Spleen (tissue), 11 donors: ENCODE results near the gene MIEF2. TPM values are rescaled to one million over a fixed set of nuclear protein-coding genes. Genes with fewer than 3 reads are reported as not detected.

Experiments
- DNase-seq: peaks from one replicate; pipeline ENCODE4 v3.0.0-alpha.2; 2020
- H3K27ac ChIP-seq, 8 donors: fragments of 200-600 bp; sonication (generic) in 7 of 8; 1 replicate in 4 of 8; 2 replicates in 4 of 8; pipeline versions ENCODE4 v1.5.0 to v1.8.0; 2016 to 2021; ENCODE audit warnings: inconsistent platforms in 4 of 8, mild to moderate bottlenecking in 4 of 8, moderate library complexity in 1 of 8
- H3K27me3 ChIP-seq, 7 donors: fragments of 200-600 bp; sonication (generic) in 6 of 7; replicated peaks in 1 of 7; 1 replicate in 4 of 7; 2 replicates in 3 of 7; pipeline versions ENCODE4 v1.5.0 to v1.8.0; 2016 to 2021; ENCODE audit warnings: inconsistent platforms in 3 of 7, mild to moderate bottlenecking in 1 of 7
- H3K36me3 ChIP-seq, 6 donors: fragments of 200-600 bp; sonication (generic) in 5 of 6; 1 replicate in 4 of 6; 2 replicates in 2 of 6; pipeline versions ENCODE4 v1.5.0 to v1.8.0; 2016 to 2021; ENCODE audit warnings: inconsistent platforms in 2 of 6
- H3K4me1 ChIP-seq, 6 donors: fragments of 200-600 bp; sonication (generic) in 5 of 6; 1 replicate in 3 of 6; 2 replicates in 3 of 6; pipeline versions ENCODE4 v1.5.0 to v1.8.0; 2016 to 2021; ENCODE audit warnings: inconsistent platforms in 3 of 6
- H3K4me3 ChIP-seq, 8 donors: fragments of 200-600 bp; sonication (generic) in 7 of 8; 1 replicate in 4 of 8; 2 replicates in 4 of 8; pipeline versions ENCODE4 v1.5.0 to v1.8.0; 2016 to 2021; ENCODE audit warnings: inconsistent platforms in 4 of 8, mild to moderate bottlenecking in 4 of 8, moderate library complexity in 2 of 8
- H3K9me3 ChIP-seq, 8 donors: fragments of 200-600 bp; sonication (generic) in 7 of 8; 1 replicate in 4 of 8; 2 replicates in 4 of 8; pipeline versions ENCODE4 v1.5.0 to v1.8.0; 2016 to 2021; ENCODE audit warnings: inconsistent platforms in 4 of 8
- CTCF ChIP-seq, 11 experiments: fragments of 200-600 bp in 7 of 11; fragments of 450-650 bp in 4 of 11; sonication (generic) in 4 of 11; IDR thresholded peaks in 8 of 11; conservative IDR thresholded peaks in 3 of 11; 1 replicate in 7 of 11; 2 replicates in 4 of 11; pipeline versions ENCODE4 v1.4.0 to v1.8.0; 2016 to 2021; ENCODE audit warnings: antibody characterized with exemption in 11 of 11, inconsistent platforms in 4 of 11, mild to moderate bottlenecking in 1 of 11
- POLR2A ChIP-seq, 3 donors: fragments of 450-650 bp; IDR thresholded peaks; one replicate each; pipeline ENCODE4 v1.5.1; 2017; ENCODE audit warnings: antibody characterized with exemption in 3 of 3, mild to moderate bottlenecking in 1 of 3
- POLR2AphosphoS5 ChIP-seq, 3 donors: sonication (generic); formaldehyde crosslinking; IDR thresholded peaks; one replicate each; pipeline ENCODE4 v1.5.1; 2017; ENCODE audit warnings: antibody characterized with exemption in 3 of 3
- WGBS, 5 donors: extraction: QIAGEN DNeasy Blood & Tissue Kit in 3 of 5; methylation state at CpG; one replicate each; pipeline versions ENCODE4 v1.1.5 to v1.1.7; 2013 to 2018; 5-methylcytosine and 5-hydroxymethylcytosine counted together
- intact Hi-C: fragments of 100-400 bp; cut with DNase I; formaldehyde crosslinking; loops from one replicate; pipeline ENCODE4 v1.15.0; 2023; ENCODE audit warnings: low total_unique reads
- polyA plus RNA-seq, 3 donors: library from polyadenylated mRNA; stranded (reverse); fragments of 200-250 nt; gene quantifications; one replicate each; pipeline ENCODE4 v1.2.1, GENCODE V29; 2013
- total RNA-seq, 7 donors: library from RNA; depleted of rRNA in 3 of 7; stranded (reverse); fragments of >200 nt in 3 of 7; fragmentation: NEBNext Ultra II Directional in 4 of 7; extraction: Animal tissue kit (Norgen Biotek cat#: 25700) in 4 of 7; gene quantifications; one replicate each; pipeline versions ENCODE4 v1.1.0 to v1.2.1, GENCODE V29; 2016 to 2021
- donor health status: healthy with polysubstance abuse.
- donor health status: DM: no; HTN: no; CAD: no; lungs with moderate emphysema.
- donor health status: DM: no; HTN: no; CAD: no.
- donor health status: Bipolar disorder and iron deficiency.
- donor health status: healthy.
- donor health status: DM: no; HTN: no; CAD: no.
- donor health status: DM: yes; HTN: yes; CAD: no.

Gene MIEF2
- total and polyA plus RNA-seq, 10 donors: 4.6 to 24.8 (median 11.7) TPM

- H3K27ac ChIP-seq: no peak overlapping the region
- 80 to 97% (median 90%) methylated on average over 10 of the region's 10 CpGs for WGBS, 5 donors
- peaks cover 3 to 42% (median 20%) of the 10 kb centered on the region in 6 donors for H3K4me1 ChIP-seq
- intact Hi-C loops: no loop called here
- peaks cover 0 to 15% (median 3%) of the 10 kb centered on the region in 6 donors for H3K36me3 ChIP-seq
- TF ChIP-seq CTCF (IDR thresholded peaks at IDR 0.05 in 8 of 11, conservative IDR thresholded peaks at IDR 0.05 in 3 of 11) (no peak), POLR2AphosphoS5 (IDR thresholded peaks at IDR 0.05) (no peak), POLR2A (IDR thresholded peaks at IDR 0.05) (no peak)
- no peaks in the 10 kb centered on the region for H3K9me3 ChIP-seq
- H3K4me3 ChIP-seq: no peak overlapping the region
- no peak for DNase-seq
- no peaks in the 10 kb centered on the region for H3K27me3 ChIP-seq
Measured at GRCh38 chr17:18228176-18228682, 32.2 kb upstream of the MIEF2 start.

GRCh38 chr17:18229254-18229653, 31.2 kb upstream of the MIEF2 start:
- DNase-seq: no peak
- Histone ChIP-seq H3K4me3 (no peak overlapping the region), H3K36me3 (peaks cover 0 to 26% (median 11%) of the 10 kb centered on the region in 6 donors), H3K4me1 (peaks cover 3 to 42% (median 20%) of the 10 kb centered on the region in 6 donors), H3K27me3 (no peaks in the 10 kb centered on the region), H3K27ac (no peak overlapping the region), H3K9me3 (no peaks in the 10 kb centered on the region)
- TF ChIP-seq POLR2A (IDR thresholded peaks at IDR 0.05) (no peak), CTCF (IDR thresholded peaks at IDR 0.05 in 8 of 11, conservative IDR thresholded peaks at IDR 0.05 in 3 of 11) (no peak), POLR2AphosphoS5 (IDR thresholded peaks at IDR 0.05) (no peak)
- 67 to 93% (median 83%) methylated on average over 2 to 4 of the region's 4 CpGs for WGBS, 5 donors
- intact Hi-C loops: no loop called here

GRCh38 chr17:18229771-18230170, 30.7 kb upstream of the MIEF2 start:
- DNase-seq: no peak
- H3K36me3 ChIP-seq: peaks cover 0 to 31% (median 16%) of the 10 kb centered on the region in 6 donors
- TF ChIP-seq POLR2A (IDR thresholded peaks at IDR 0.05) (no peak), POLR2AphosphoS5 (IDR thresholded peaks at IDR 0.05) (no peak), CTCF (IDR thresholded peaks at IDR 0.05 in 8 of 11, conservative IDR thresholded peaks at IDR 0.05 in 3 of 11) (no peak)
- H3K27me3 ChIP-seq: no peaks in the 10 kb centered on the region
- 93 to 100% (median 98%) methylated on average over 1 to 7 of the region's 7 CpGs for WGBS, 5 donors
- no peaks in the 10 kb centered on the region for H3K9me3 ChIP-seq
- no peak overlapping the region for H3K4me3 ChIP-seq
- no peak overlapping the region for H3K27ac ChIP-seq
- peaks cover 3 to 37% (median 17%) of the 10 kb centered on the region in 6 donors for H3K4me1 ChIP-seq
- intact Hi-C loops: no loop called here

DNA sequence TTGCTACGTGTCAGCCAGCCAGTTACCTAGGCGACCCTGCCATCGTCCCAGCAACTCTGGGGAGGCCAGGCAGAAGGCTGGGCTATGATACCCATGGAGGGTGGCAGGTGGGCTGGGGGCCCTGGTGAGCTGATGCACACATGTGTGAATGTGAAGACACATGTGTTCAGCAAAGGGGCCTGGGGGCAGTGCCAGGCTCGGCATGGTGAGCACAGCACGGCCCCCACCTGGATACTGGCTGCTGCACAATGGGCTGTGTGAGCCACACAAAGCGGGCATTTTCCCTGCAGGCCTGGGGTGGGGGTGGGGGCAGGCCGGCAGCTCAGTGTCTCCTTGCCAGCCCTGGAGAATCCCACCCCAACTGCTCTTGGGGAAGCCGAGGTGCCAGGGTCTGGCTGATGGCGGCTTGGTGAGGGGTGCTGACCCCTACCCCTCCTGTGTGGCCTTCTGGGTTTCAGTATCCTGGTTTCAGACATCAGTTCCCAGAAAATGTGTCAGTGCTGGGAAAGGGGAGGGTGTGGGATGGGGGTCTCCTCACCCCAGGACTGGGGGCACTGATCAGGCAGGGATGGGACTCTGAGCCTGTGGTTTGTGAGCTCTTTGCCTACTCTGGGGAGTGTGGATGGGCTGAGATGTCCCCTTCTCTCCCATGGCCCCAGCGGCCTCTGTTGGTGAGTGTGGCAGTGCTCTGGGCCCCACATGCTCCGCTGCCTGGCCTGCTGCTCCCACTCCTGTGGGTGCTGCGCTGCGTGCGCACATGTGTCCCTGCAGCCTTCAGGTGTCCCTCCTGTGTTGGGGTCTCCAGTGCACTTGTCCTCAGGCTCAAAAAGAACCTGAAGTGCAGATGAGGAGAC, 29.9 kb upstream of the MIEF2 start:
- H3K36me3 ChIP-seq: peaks cover 0 to 38% (median 24%) of the 10 kb centered on the region in 6 donors
- no peak for TF ChIP-seq POLR2A (IDR thresholded peaks at IDR 0.05)
- TF ChIP-seq POLR2AphosphoS5 (IDR thresholded peaks at IDR 0.05): no peak
- TF ChIP-seq CTCF (IDR thresholded peaks at IDR 0.05 in 8 of 11, conservative IDR thresholded peaks at IDR 0.05 in 3 of 11): no peak
- H3K27ac ChIP-seq: no peak overlapping the region
- no peaks in the 10 kb centered on the region for H3K9me3 ChIP-seq
- H3K4me1 ChIP-seq: peaks cover 3 to 32% (median 13%) of the 10 kb centered on the region in 6 donors
- intact Hi-C loops: no loop called here
- no peak for DNase-seq
- WGBS, 5 donors: 79 to 95% (median 87%) methylated on average over 10 to 14 of the region's 14 CpGs
- no peaks in the 10 kb centered on the region for H3K27me3 ChIP-seq
- no peak overlapping the region for H3K4me3 ChIP-seq
